Measurements from ENCODE around the gene GNE.
"Not testable (repeated sequence)": the region's sequence is repeated elsewhere in the genome, so short reads cannot be mapped to it uniquely, and the experiment has no call there.

The GNE gene

GRCh38 chr9:36258208-36258995 lies at the start of gene GNE:
GNE (minus strand) TSS chr9:36258448; CDS start chr9:36249355, 9,093 bp downstream.
- DNase-seq = peak; percentile 82

GRCh38 chr9:36306471-36307306 lies 48.4 kb upstream of the GNE start:
- no peak for DNase-seq

DNA sequence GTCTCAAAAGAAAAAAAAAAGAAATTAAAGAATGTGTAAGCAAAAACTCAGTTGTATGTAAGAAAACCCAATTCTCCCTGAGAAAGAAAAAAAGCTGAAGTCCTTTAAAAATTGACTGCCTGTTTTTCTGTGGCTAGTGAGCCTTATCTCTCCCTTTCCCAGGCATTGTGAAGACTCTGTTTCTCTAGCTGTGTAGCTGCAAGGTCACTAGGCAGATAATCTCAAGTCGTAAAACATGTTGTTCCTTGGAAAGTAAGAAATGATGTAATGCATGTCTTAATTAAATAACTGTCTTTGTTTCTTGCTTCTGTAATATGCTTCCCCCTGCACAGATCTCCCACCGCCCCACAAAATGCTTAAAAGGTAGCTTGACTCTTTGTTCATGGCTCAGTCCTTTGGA lies 46.1 kb upstream of the GNE start:
- not testable (repeated sequence) for DNase-seq

- DNase-seq = no peak
Observed at GRCh38 chr9:36301227-36301626, 43.0 kb upstream of the GNE start.

GRCh38 chr9:36298566-36298965 lies 40.3 kb upstream of the GNE start:
- DNase-seq = no peak

- DNase-seq = no peak
Observed at GRCh38 chr9:36297798-36298197, 39.5 kb upstream of the GNE start.

DNA sequence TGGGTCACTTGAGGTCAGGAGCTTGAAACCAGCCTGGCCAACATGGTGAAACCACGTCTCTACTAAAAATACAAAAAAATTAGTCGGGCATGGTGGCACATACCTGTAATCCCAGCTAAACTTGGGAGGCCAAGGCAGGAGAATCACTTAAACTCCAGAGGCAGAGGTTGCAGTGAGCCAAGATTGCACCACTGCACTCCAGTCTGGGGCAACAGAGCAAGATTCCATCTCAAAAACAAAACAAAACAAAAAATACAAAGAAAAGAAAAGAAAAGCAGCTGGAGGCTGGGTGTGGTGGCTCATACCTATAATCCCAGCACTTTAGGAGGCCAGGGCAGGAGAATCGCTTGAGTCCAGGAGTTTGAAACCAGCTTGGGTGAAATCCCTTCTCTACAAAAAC lies 36.7 kb upstream of the GNE start:
- DNase-seq = not testable (repeated sequence)

DNA sequence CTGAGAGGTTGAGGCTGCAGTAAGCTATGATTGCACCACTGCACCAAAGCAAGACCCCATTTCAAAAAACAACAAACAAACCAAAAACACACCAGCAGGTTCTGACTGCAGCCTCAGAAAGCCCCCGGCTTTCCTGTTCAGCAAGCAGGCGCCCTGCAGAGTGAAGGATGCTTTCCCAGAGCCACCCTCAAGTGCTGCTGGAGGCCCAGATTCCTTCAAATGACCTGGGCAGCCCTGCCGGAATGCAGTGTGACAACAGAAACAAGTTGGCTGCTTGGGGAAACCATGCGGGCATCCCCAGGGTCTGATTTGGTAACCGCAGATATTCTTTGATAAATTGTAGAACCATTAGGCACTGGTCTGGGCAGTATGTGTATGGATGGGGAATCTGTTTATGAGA lies 35.7 kb upstream of the GNE start:
- DNase-seq = no peak

DNA sequence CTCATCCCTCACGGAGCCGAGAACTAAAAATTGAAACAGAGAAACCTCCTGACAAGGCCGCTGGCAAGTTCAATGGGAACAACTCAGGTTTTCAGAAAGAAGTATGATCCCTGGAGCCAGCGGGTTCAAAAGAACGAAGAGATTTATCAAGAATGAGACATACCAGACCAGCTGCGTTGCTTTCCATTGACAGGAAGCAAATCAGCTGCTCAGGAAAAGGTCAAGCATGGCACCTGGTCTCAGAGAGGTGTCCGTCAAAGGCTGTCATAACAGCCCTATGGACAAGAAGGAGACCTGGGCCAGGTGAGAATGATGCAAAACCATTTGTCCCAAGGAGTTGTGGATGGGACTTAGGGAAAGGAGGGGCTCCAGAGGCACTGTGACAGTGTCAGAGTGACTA lies 34.9 kb upstream of the GNE start:
- no peak for DNase-seq

DNA sequence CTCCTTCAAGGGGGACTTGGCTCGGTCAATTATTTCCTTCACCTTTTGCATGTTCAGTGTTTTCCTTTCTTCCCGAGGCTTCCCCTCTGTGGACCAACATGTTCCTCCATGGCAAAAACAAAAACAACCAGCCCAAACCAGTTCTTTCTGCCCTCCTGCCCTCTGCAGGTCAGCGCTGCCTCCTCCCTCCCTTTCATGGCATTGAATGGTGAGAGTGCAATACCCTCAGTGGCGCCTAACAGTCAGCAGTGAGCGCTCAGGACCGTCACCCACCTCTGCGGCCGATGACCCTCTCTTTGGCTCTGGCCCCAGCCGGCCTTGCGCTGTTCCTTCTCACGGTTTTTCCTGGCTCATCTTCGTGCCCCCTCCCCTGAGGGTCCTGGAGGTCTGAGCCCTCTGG lies 34.4 kb upstream of the GNE start:
- no peak for DNase-seq

GRCh38 chr9:36290996-36291395 lies 32.7 kb upstream of the GNE start:
- DNase-seq = no peak

- DNase-seq = no peak
Observed at GRCh38 chr9:36289836-36290435, 31.7 kb upstream of the GNE start.

GRCh38 chr9:36288070-36288469 lies 29.8 kb upstream of the GNE start:
- no peak for DNase-seq

DNA sequence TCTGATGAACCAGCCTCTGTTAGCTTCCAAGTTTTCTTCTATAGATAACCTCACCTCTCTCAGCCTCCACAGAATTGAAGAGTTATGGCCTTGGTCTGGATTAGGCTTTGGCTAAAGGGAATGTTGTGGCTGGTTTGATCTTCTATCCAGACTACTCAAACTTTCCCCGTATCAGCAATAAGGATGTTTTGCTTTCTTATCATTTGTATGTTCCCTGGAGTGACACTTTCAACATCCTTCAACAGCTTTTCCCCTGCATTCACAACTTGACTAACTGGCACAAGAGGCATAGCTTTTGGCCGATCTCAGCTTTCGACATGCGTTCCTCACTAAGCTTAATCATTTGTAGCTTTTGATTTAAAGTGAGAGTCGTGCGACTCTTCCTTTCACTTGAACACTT lies 28.1 kb upstream of the GNE start:
- DNase-seq = no peak

DNA sequence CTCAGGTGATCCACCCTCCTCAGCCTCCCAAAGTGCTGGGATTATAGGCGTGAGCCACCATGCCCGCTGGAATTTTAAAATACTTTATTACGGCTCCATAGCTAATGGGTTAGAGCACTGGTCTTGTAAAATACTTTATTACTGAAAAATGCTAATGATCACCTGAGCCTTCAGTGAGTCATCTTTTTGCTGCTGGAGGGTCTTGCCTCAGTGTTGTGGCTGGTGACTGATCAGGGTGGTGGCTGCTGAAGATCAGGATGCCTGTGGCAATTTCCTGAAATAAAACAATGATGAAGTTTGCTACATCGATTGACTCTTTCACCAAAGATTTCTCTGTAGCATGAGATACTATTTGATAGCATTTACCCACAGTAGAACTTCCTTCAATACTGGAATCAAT lies 26.0 kb upstream of the GNE start:
- DNase-seq = no peak

DNA sequence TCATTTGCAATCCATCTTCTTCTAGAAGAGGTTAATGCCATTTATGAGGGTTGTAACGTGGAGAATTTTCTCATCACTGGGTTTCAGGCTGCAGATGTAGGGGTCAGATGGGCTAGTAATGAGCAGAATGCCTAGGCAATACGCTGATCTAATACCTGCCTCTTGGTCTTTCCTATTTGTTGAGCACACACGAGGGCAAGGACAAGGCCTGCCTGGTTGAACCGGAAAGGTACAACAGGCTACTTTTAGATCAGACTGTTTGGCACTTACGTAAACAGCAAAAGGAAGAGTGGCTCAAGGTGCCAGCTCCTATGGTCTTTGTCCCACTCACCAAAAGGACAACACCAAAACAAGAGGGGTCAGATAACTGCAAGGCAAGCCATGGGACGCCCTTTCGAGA lies 24.0 kb upstream of the GNE start:
- DNase-seq = no peak

DNA sequence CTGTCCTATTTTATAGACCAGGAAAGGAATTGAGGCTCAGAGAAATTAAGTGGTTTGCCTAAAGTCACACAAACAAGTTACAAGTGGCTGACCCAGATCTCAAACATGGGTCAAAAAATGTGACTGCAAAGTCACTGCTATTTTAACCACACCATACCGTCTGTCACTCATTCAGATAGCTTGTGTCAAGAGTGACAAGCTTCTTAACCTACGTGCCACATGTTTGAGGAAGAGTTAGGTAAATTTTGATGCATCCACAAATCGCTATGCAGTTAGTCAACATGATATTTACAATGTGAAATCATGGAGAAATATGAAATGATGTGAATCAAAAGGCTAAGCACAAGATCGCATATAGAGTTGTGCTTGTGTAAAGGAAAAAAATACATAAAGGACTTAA lies 22.7 kb upstream of the GNE start:
- no peak for DNase-seq

GRCh38 chr9:36278243-36278642 lies 20.0 kb upstream of the GNE start:
- no peak for DNase-seq

DNA sequence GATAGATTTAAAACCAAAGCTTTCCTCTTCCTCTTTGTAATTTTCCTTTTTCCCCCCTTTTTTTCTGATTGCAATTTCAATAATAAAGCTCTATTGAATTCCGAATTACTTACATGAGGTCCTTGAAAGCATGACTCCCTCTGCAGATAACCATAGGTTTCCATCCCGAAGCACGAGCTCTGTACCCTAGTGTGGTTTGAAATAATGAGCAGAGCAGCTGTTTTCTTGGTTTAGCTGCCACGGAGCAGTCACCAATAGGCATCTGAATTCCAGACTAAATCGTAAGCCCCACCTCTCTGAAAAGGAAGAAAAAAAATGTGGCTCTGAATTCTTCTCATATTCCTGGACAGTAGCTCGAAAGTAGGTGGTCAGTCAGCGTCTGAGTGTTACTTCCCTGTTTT lies 18.5 kb upstream of the GNE start:
- no peak for DNase-seq

DNA sequence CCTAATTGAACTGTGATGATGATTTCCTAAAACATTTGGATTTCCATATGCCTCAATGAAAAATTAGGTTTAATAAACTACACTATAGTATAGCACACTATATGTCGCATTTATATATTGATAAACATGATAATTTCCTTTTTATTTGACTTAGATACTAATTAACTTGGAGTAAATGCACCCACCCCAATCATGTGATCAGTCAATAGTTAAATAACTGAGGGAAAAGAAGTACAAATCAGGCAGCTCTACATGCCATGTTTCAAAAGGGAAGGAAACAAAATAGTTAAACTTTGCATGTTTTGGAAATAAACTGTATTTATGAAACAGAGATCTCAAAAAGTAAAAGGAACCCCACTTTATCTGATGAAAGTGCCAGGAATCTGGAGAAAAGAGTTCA lies 18.0 kb upstream of the GNE start:
- DNase-seq = no peak

DNA sequence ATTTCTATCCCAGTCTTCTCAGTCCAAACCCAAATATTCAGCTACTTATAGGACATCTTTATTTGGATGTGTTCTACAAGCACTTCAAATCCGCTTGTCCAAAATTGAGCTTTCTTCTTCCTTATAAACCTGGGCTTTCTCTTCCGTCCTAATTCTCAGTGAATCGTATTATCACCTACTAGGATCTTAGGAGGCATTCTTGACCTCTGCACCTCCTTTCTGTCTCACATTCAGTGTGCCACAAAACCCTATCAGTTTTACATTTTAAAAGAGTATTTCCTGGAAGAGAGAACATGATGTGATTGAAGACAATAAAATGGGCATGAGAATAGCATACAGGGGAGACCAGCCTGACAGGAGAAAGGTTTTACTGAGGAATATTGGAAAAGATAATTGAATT lies 16.8 kb upstream of the GNE start:
- no peak for DNase-seq

- not testable (repeated sequence) for DNase-seq
Observed at GRCh38 chr9:36273354-36273753, 15.1 kb upstream of the GNE start.

DNA sequence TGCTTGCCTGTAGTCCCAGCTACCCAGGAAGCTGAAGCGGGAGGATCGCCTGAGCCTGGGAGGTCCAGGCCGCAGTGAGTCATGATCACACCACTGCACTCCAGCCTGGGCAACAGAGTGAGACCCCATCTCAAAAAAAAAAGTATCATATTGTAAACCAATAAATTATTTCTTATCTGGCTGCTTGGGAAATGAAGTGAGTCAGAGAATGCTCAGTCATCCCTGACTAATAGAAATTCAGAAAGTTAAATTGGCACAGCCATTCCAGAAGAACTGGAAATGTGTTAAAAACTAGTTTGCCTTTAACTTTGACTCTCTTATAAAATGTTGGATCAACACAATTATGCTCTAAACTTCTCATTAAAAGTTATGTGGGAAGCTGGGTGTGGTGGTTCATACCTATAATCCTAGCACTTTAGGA lies 9.8 kb upstream of the GNE start:
- DNase-seq = no peak

GRCh38 chr9:36264896-36265295 lies 6.6 kb upstream of the GNE start:
- DNase-seq = no peak

Measured in NCI-H2171 (cell line).